HG03066 (cell line): Measurements from ENCODE around the gene TMEM240.
"Not testable (repeated sequence)": the region's sequence is repeated elsewhere in the genome, so short reads cannot be mapped to it uniquely, and the experiment has no call there.

Experiments
- ATAC-seq: cut with Tn5 transposase; IDR thresholded peaks from one replicate; pipeline ENCODE4 v1.9.1; 2021; ENCODE audit warnings: low read depth; ENCODE audit not compliant: unreplicated experiment

Gene TMEM240

DNA sequence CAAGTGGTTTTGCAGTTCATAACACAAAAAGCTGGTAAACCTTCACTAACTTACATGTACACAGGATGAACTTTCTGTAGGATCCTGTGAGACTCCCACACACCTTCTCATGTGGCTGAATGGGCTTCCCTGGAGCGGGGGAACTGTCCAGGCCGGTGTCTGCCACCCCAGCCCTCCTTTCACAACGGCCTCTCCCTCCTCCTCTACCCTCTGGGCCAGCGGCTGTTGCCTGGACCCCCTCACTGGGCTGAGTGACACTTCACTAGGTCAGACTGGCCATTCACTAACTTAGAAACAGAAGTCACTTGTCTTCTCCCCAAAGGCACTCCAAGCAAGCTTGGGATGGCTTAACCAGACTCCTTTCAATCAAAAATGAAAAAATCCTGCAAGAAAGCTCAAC lies 18.2 kb upstream of the TMEM240 start:
- no peak for ATAC-seq

DNA sequence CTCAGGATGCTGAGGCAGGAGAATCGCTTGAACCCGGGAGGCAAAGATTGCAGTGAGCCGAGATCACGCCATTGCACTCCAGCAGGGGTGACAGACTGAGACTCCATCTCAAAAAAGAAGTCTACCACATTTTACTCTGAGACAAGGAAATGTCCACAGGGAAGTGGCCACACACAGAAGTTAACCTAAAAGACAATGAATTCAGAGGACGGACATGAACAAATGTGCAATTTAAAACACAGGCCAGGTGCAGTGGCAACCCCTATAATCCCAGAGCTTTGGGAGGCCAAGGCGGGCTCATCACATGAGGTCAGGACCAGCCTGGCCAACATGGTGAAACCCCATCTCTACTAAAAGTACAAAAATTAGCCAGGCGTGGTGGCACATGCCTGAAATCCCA lies 17.3 kb upstream of the TMEM240 start:
- ATAC-seq, result not testable (repeated sequence)

DNA sequence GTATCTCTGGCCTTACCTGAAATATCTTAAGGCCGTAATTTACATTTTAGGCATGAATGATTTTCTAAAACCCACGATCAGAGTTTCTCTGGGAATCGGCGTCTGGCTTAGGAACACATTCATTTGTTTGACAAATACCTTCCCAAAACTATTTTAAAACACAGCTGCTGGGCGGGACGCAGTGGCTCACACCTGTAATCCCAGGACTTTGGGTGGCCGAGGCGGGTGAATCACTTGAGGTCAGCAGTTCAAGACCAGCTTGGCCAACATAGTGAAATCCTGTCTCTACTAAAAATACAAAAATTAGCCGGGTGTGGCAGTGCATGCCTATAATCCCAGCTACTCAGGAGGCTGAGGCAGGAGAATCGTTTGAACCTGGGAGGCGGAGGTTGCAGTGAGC lies 16.5 kb upstream of the TMEM240 start:
- not testable (repeated sequence) for ATAC-seq

DNA sequence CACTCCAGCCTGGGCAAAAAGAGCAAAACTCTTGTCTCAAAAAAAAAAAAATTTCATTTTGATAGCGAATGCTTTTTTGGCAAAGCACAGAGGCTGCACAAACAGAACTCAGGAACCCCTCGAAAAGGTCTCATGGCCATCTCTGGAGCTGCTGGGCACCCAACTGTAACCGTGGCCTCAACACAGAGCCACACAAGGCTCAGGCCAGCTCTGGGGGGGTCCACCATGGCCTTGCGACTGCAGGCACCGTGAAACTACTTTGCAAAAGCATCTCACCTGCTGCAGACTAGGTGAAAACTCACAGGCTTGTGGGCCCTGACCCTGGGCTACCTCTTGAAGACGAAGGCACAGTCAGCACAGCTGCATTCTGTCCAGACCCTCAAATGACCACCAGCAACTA lies 16.1 kb upstream of the TMEM240 start:
- ATAC-seq, result no peak

DNA sequence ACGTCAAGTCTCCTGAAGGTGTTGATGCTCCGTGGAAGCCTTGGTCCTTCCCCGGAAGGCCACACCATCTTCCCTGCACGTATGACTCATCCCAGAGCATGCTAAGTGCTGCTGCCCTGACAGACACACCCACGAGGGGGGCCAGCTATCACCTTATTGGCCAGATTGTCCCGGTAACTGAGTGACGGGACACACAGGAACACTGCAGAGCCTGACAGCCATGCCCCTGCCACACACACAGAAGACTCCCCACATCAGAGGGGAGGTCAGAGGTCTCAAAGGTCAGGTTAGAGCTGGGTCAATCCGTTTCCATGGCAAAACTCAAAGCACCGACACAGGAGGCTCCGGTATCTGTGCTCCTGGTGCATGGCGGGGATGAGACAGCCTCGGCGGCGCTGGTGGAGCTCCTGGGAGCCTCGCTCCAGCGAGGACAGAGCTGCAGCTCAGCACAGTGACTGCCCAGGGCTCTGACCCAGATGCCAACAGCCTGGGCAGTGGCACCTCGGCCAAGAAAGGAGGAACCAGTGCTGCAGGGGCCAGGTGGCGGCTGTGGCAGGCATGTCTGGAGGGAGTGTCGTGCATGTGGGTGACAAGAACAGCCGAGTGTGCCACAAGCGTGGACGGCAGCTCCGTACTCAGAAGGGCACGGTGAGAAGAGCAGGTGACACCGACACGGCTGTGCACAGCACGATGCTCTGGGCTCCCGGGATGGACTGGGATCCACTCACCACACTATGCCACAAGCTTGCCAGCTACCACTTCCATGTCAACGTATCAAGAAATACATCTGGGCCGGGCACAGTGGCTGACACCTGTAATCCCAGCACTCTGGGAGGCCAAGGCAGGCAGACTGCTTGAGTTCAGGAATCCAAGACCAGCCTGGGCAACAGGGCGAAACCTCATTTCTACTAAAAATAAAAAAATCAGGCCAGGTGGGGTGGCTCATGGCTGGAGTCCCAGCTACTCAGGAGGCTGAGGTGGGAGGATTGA lies 14.8 kb upstream of the TMEM240 start:
- ATAC-seq, result no peak

DNA sequence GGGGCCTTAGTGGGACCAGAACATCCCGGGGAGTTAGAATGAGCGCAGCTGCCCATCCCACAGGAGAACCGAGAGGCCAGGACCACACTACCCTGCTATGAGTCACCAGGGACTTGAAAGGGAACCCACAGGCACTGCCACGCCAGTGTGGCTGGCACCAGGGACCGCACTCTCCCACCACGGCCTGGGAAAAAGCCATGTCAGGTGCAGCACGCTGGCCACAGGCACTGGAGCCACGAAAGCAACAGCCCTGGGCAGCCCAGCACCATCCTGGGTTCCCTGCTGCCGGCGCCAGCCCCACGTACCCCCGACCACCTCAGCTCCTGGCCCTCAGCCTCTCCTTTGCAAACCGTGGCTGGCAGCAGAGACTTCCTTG lies 14.1 kb upstream of the TMEM240 start:
- ATAC-seq, result no peak

DNA sequence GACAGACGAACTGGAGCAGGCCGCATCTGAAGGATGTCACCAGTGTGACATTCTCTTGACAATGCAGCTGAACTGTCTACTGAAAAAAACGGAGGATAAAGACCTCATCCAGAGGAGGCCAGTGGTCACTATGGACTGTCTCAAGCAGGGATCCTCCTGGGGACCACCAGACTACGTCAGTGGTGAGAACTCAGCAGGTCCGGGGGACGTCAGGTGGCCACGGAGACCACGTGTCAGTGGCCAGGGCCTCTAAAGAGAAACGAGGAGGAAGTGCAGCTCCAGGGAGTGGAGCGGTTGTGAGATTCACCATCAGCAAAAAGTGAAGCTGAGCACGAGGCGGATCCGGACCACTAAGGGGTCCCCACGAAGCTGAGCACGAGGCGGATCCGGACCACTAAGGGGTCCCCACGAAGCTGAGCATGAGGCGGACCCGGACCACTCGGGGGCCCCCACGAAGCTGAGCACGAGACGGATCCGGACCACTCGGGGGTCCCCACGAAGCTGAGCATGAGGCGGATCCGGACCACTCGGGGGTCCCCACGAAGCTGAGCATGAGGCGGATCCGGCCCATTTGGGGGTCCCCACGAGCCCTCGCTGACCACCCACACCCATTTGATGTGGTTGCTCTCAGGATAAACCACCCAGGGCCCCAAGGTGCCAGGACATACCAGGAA lies 13.5 kb upstream of the TMEM240 start:
- ATAC-seq, result no peak

DNA sequence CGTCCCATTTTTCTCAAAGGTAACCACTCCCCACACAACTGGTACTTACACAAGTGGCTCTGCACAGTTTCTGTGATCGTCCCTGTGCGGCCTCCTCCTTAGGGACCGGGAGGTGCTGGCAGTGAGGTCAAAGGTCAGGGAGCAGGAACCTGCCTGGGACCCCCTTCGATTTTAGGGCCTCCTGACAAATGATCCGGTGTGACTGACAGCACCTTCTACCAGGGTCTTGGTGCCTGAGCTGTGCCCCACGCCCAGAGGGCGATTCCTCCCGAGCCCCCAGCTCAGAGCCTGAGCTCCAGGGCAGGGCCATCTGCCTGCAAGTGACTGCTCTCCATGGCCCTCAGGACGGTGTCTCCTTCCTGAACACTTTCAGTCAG lies 11.8 kb upstream of the TMEM240 start:
- ATAC-seq, result no peak

DNA sequence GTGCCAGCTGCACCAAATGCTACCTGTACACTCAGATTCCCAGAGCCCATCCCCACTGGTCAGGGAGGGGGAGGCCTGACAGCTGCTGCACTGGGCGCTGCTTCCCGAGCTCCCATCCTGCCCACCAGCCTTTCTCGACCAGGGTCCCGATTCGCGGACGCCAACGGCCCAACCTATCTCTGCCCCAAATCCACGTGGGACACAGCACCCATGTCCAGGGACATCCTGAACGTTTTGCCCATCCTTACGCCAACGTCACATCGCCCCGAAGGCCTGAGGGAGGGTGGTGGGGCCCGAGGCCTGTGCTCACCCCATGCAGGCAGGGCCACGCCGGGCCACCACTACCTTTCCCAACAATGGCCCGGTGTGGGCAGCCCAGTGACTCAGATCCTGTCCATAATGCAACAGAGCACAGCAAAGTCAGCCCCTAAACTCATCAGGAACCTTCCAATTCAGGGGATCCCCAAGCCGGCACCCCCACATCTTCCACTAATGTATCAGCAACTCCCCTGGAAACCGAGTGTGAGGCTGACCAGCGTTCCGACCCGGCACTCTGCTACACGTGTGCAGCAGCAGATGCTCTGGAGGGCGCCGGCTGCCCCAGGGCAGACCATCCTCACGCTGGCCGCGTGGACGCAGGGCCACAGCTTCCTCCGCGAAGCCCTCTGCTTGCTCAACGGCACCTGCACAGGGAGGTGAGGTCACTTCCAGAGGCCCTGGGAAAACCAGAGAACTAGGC lies 11.3 kb upstream of the TMEM240 start:
- no peak for ATAC-seq

DNA sequence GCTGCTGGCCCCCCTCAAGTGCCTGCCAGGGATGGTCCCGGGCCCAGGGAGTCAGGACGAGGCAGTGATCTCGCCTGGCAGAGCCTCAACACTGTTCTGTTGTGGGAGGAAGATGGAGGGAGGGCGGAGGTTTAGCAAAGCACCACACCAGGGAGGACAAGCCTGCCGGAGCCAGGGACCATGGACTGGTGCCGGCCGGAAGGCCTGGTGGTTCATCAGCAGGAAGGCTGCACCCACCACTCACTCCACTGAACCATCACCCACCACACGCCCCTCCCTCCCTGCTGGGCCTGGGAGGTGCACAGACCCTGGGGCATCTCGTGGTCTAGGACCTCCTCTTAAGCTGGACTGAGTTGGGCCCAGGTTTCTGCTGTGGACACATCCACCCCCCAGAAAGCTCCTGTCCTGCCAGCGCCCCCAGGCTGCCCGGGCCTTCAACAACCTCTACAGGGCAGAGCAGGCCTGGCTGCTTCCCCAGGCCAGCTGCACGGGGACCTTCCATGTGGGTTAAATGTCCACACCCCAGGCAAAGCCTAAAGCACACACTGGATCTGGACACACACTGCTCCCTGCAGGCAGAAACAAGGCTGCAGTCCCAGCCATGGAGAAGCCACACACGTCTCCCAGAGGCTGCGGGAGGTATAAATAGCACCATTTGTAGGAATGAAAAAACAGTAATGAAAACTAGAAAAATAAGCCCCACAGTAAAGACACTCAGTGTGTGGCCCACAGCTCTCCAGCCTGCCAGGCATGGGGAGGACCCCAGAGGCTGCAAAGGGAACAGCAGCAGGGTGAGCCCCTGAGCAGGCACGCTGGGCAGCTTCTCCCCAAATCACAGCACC lies 10.4 kb upstream of the TMEM240 start:
- no peak for ATAC-seq

DNA sequence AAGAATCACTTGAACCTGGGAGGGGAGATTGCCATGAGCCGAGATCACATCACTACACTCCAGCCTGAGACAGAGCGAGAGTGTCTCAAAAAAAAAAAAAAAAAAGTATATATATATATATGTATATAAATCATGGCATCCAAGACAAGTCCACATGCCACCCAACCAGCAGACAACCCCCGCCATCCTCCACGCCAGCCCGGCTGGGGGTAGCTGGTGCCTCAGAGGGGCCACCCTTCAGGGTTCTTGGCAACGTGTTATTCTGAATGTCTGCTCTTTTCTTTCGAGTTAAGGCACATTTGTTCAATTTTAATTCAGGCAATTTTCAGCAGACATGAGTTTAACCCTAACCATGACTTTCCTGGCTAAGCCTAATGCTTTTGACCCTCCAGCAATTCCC lies 9.7 kb upstream of the TMEM240 start:
- no peak for ATAC-seq

DNA sequence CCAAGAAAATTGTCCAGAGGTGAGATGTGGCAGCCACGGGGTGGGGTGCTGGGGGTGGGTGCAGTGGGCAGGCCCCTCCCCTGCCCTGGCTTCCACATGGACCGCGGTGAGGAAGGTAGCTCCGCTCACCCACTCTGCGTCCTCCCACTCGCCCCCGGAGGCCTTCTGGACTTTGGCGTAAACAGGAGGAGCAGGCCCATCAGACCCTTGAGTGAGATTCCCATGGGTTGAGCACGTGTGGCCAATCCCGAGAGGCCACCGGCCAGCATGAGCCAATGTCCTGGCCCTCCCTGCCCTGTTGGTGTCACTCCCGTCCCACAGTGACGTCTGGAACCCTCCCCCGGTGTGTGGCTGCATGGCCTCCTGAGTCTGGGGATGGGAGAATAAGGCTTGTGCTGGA lies 8.2 kb upstream of the TMEM240 start:
- no peak for ATAC-seq

DNA sequence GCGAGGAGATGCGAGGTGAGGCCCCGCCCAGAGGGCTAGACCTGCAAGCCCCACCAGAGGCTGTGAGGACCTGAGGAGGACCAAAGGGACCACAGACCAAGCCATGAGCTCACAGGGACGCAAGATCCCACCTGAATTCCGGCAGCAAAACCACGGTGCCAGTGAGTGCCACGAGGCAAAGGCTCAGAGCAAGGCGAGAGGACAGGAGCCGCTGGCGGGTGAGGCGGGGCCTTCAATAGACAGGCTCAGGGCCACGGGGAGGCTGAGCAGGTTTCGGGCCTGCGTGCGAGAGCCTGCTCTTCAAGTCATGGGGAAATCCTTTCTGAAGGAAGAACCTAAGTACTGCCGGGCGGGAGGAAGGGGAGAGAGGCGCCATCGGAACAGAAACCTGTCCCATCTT lies 7.1 kb upstream of the TMEM240 start:
- no peak for ATAC-seq

DNA sequence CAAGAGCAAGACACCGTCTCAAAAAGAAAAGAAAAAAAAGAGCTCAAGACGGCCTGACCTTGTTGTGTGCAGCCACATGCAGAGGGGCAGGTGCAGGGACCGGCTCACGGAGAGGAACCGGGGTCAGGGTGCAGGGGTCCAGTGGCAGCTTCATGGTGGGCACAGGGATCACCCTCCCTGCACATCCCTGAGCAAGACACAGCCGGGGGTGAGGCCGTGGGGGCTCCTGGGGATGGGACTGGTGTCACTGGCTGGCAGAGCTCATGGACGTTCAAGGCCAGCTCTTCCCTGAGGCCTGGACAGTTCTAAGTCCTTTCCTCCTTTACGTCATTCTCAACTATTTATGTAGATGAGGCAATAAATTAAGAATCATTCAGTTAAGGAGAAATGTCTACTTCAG lies 6.6 kb upstream of the TMEM240 start:
- no peak for ATAC-seq

DNA sequence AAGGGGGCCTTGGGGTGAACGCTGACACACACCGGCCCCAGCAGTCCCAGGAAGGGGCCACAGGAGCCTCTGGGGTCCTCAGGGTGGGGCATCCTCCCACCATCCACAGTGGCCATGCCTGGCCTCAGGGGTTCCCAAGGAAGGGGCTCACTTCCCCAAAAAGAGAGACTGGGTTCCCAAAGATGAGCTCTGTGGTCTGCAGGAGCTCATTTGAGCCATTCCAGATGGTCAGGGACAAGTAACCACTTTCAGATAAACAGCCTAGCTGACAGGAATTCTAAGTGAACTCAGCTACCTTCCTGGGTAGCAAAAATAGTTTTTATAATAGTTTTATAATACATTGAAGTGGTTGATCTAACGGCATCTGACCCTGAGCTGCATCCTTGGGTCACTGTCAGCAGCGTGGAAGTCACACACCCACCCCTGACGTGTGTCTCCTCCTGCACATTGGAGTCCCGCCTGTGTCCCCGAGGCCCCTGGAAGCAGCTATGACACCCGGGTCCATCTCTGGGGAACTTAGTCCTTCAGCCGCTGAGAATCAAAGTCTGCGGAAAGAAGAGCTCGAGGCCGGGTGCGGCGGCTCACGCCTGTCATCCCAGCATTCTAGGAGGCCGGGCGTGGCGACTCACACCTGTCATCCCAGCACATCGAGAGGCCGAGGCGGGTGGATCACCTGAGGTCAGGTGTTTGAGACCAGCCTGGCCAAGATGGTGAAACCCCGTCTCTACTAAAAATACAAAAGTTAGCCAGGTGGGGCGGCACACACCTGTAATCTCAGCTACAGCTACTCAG lies 5.7 kb upstream of the TMEM240 start:
- ATAC-seq, result no peak

DNA sequence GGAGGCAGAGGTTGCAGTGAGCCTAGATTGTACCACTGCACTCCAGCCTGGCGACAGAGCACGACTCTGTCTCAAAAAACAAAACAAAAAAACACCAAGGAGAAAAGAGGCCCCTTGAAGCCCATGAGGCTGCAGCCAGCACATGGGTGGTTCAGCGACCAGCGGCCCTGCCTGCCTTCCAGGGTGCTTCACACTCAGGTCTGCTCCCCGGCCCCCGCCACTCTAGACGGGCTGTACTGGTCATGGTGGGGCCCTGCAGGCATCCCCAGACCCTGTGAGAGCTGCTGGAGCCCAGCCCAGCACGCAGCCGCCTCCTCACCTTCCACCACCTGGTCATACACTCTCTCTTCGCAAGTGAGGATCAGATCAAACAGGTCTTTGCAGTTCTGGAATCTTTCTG lies 4.1 kb upstream of the TMEM240 start:
- ATAC-seq, result no peak

DNA sequence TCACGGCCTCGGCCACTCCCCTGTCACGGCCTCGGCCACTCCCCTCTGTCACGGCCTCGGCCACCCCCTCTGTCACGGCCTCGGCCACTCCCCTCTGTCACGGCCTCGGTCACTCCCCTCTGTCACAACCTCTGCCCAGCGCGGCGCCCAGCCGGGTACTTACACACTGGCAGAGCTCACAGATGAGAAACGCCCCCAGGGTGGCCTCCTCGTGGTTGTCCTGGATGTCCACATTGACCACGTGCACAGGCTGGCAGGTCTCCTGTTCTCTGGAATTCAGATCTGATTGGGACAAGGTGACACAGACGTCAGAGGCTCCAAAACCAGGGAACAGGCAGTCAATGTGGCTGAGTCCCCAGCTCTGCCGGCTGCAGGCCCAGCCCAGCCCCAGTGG lies 3.3 kb upstream of the TMEM240 start:
- no peak for ATAC-seq

DNA sequence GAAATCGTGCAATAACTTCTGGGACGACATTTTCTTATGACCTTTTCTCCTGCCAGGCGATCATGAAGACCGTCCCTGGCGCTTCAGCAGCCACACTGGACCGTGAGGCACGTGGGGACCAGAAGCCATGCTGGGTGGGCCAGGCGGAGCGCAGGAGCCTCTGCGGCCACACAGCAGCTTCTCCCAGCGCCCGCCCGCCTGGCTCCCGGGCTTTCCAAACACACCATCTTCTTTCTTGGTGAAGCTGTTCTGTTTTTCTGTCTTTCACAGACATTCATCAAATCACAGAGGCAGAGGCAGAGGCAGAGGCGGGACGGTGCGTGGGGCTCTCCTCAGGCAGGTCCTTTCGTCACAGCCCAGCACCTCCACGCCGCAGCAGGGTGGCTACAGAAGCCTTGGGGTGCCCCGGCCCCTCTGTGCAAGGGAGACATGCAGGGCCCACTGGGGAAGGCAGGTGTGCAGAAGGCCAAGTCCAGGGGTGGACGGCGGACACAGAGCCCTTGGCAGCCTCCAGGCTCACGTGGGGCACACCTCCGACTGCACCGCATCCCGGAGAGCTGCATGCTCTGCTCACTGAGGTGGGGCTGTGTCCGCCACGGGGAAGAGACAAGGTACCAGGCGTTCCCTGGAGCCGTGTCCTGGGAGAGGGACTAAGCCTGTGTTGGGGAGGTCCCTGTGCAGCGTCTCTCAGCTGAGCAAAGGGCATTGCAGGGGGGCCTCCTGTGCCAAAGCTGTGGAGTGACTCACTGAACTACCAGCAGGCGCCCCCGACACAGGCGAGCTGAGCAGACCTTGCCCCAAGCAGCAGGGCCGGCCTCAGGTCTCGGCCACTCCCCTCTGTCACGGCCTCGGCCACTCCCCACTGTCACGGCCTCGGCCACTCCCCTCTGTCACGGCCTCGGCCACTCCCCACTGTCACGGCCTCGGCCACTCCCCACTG lies 2.6 kb upstream of the TMEM240 start:
- no peak for ATAC-seq
